K562 (cell line): Measurements from ENCODE around the gene SMAP2. TPM values are rescaled to one million over a fixed set of nuclear protein-coding genes. Genes with fewer than 3 reads are reported as not detected.

Source experiments
- CREB5 ChIP-seq: fragments of 250-450 bp; sonication (Bioruptor Pico); IDR thresholded peaks from 2 replicates; pipeline ENCODE4 v1.5.0; 2020; ENCODE audit warnings: mild to moderate bottlenecking
- E4F1 ChIP-seq: fragments of 250-450 bp; sonication (Bioruptor Pico); IDR thresholded peaks from 2 replicates; pipeline ENCODE4 v1.5.0; 2021; ENCODE audit warnings: mild to moderate bottlenecking, borderline replicate concordance
- GTF2E2 ChIP-seq: fragments of 200-800 bp; sonication (Bioruptor generic); IDR thresholded peaks from 2 replicates; pipeline ENCODE4 v1.6.1; 2016; ENCODE audit warnings: missing genetic modification characterization, missing compliant biosample characterization
- OTX1 ChIP-seq: fragments of 450-650 bp; formaldehyde crosslinking; IDR thresholded peaks from 2 replicates; pipeline ENCODE4 v1.4.0; 2022; ENCODE audit warnings: mild to moderate bottlenecking
- polyA plus RNA-seq, 8 experiments: library from polyadenylated mRNA; depleted of rRNA in 4 of 8; stranded (reverse) in 5 of 8; unstranded in 3 of 8; fragments of >200 nt; fragmentation: Nextera tagmentation in 2 of 8; fragmentation: Illumina TruSeq in 1 of 8; extraction: Ambion mirVana in 2 of 8; extraction: Trizol in 1 of 8; gene quantifications; 2 replicates each; pipeline versions ENCODE4 v1.2.1 to v1.2.3, GENCODE V29; 2011 to 2014; ENCODE audit warnings: inconsistent platforms in 1 of 8, missing spikeins in 1 of 8
- total RNA-seq, 7 experiments: library from RNA; depleted of rRNA in 6 of 7; stranded (reverse); fragments of >200 nt in 6 of 7; fragmentation: Illumina TruSeq in 2 of 7; extraction: Trizol in 2 of 7; gene quantifications; 2 replicates each; pipeline versions ENCODE4 v1.2.1 to v1.2.3, GENCODE V29; 2011 to 2021; ENCODE audit warnings: low replicate concordance in 1 of 7
- TF ChIP-seq, protein P1 (sequence below), 2 experiments: fragments of 450-650 bp; IDR thresholded peaks; 2 replicates each; pipeline ENCODE4 v1.6.1; 2016; ENCODE audit warnings: mild to moderate bottlenecking in 2 of 2, borderline replicate concordance in 1 of 2, low read depth in 1 of 2, moderate library complexity in 1 of 2
- TF ChIP-seq, protein P2 (sequence below): sonication (generic); formaldehyde crosslinking; IDR thresholded peaks from 2 replicates; pipeline ENCODE4 v1.8.1; 2023; ENCODE audit warnings: mild to moderate bottlenecking, missing genetic modification reagents
- TF ChIP-seq, protein P3 (sequence below): fragments of 450-650 bp; IDR thresholded peaks from 2 replicates; pipeline ENCODE4 v1.6.1; 2017; ENCODE audit warnings: antibody characterized with exemption
- TF ChIP-seq, protein P4 (sequence below): sonication (generic); formaldehyde crosslinking; IDR thresholded peaks from 2 replicates; pipeline ENCODE4 v1.9.0; 2022; ENCODE audit warnings: mild to moderate bottlenecking, missing genetic modification reagents

The SMAP2 gene
- total and polyA plus RNA-seq, 9 of the 15 experiments (the other 6 are each of a cell fraction or from before 2014, with no cell fraction given), result 38.7 to 212 (median 94.1) TPM

GRCh38 chr1:40383488-40384412 lies 10.2 kb downstream of the SMAP2 start (continued):
- TF ChIP-seq, protein P1, sequence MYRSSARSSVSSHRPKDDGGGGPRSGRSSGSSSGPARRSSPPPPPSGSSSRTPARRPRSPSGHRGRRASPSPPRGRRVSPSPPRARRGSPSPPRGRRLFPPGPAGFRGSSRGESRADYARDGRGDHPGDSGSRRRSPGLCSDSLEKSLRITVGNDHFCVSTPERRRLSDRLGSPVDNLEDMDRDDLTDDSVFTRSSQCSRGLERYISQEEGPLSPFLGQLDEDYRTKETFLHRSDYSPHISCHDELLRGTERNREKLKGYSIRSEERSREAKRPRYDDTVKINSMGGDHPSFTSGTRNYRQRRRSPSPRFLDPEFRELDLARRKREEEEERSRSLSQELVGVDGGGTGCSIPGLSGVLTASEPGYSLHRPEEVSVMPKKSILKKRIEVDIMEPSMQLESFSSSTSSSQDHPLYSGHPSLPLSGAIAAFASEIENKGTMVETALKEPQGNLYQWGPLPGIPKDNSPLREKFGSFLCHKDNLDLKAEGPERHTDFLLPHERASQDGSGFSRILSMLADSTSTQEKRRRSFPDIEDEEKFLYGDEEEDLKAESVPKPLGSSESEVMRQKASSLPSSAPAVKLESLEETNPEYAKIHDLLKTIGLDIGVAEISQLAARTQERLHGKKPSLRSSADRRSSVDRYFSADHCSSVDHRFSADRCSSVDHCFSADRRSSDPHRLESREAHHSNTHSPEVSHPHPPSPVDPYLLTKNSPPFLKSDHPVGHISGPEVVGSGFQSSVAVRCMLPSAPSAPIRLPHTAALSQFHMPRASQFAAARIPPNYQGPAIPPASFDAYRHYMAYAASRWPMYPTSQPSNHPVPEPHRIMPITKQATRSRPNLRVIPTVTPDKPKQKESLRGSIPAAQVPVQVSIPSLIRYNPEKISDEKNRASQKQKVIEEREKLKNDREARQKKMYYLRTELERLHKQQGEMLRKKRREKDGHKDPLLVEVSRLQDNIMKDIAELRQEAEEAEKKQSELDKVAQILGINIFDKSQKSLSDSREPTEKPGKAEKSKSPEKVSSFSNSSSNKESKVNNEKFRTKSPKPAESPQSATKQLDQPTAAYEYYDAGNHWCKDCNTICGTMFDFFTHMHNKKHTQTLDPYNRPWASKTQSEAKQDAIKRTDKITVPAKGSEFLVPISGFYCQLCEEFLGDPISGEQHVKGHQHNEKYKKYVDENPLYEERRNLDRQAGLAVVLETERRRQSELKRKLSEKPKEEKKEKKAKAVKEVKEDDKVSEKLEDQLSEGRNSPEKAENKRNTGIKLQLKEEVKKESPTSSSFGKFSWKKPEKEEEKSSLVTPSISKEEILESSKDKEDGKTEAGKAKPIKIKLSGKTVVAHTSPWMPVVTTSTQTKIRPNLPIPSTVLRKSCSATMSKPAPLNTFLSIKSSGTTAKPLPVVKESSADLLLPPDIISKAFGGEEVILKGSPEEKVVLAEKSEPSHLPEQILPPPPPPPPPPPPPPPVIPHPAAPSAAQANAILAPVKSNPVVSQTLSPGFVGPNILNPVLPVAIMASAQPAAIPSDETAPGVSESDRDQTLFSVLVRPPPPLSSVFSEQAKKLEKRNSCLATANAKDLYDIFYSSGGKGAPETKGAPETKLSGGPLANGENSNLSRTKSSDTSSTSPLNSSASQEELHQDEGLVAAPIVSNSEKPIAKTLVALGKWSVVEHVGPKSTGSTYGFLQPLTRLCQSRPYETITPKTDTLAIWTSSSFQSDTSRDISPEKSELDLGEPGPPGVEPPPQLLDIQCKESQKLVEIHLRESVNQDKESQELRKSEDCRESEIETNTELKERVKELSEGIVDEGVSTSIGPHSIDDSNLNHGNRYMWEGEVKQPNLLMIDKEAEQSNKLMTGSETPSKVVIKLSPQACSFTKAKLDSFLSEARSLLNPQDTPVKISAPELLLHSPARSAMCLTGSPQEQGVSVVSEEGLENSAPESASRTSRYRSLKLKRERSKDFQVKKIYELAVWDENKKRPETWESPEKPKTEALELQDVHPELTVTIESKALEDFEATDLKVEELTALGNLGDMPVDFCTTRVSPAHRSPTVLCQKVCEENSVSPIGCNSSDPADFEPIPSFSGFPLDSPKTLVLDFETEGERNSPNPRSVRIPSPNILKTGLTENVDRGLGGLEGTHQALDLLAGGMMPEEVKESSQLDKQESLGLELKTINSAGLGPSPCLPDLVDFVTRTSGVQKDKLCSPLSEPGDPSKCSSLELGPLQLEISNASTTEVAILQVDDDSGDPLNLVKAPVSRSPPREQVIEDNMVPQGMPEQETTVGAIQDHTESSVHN (IDR thresholded peaks at IDR 0.05; ENCODE audit: borderline replicate concordance in 1 of 2, low read depth in 1 of 2), result no peak
- TF ChIP-seq GTF2E2, result peak; percentile 64; the same call in 1 of the 2 replicates
- TF ChIP-seq, protein P2, sequence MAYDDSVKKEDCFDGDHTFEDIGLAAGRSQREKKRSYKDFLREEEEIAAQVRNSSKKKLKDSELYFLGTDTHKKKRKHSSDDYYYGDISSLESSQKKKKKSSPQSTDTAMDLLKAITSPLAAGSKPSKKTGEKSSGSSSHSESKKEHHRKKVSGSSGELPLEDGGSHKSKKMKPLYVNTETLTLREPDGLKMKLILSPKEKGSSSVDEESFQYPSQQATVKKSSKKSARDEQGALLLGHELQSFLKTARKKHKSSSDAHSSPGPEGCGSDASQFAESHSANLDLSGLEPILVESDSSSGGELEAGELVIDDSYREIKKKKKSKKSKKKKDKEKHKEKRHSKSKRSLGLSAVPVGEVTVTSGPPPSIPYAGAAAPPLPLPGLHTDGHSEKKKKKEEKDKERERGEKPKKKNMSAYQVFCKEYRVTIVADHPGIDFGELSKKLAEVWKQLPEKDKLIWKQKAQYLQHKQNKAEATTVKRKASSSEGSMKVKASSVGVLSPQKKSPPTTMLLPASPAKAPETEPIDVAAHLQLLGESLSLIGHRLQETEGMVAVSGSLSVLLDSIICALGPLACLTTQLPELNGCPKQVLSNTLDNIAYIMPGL (CRISPR knock-in tag), result no peak
- TF ChIP-seq OTX1, result no peak
- no peak for TF ChIP-seq E4F1
- TF ChIP-seq, protein P3, sequence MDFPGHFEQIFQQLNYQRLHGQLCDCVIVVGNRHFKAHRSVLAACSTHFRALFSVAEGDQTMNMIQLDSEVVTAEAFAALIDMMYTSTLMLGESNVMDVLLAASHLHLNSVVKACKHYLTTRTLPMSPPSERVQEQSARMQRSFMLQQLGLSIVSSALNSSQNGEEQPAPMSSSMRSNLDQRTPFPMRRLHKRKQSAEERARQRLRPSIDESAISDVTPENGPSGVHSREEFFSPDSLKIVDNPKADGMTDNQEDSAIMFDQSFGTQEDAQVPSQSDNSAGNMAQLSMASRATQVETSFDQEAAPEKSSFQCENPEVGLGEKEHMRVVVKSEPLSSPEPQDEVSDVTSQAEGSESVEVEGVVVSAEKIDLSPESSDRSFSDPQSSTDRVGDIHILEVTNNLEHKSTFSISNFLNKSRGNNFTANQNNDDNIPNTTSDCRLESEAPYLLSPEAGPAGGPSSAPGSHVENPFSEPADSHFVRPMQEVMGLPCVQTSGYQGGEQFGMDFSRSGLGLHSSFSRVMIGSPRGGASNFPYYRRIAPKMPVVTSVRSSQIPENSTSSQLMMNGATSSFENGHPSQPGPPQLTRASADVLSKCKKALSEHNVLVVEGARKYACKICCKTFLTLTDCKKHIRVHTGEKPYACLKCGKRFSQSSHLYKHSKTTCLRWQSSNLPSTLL, result no peak
- TF ChIP-seq, protein P4, sequence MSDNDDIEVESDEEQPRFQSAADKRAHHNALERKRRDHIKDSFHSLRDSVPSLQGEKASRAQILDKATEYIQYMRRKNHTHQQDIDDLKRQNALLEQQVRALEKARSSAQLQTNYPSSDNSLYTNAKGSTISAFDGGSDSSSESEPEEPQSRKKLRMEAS, result no peak
- TF ChIP-seq CREB5, result no peak
